ENCODE results near the gene C2orf72.
"Not testable (repeated sequence)": the region's sequence is repeated elsewhere in the genome, so short reads cannot be mapped to it uniquely, and the experiment has no call there.

C2orf72 gene

DNA sequence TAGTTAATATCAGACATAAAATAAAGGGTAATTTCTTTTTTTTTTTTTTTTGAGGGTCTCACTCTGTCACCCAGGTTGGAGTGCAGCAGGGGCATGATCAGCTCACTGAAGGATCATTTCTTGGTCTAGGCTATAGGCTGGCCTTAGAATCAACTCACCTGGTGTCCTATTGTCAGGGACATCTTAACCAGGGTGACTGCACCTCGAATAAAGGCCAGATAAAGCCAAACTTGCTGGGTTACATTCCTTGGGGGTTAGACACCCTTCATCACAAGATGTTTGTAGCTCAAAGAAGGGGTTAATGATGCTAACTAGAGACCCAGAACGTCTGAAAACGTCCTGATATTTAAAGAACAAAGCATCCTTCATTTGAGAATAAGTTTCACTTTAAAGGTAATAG is 23.5 kb upstream of the C2orf72 start:
- Histone ChIP-seq H3K27me3 (peaks cover 15% of the 10 kb centered on the region), H3K4me1 (ENCODE audit: control insufficient read depth in 1 of 2, insufficient read depth in 1 of 2, low read depth in 1 of 2, low read length in 1 of 2) (no peaks in the 10 kb centered on the region), H3K36me3 (no peaks in the 10 kb centered on the region), H3K27ac (no peak overlapping the region), H3K4me3 (ENCODE audit: low read depth in 1 of 2, low read length in 1 of 2) (no peak overlapping the region), H3K9me3 (no peaks in the 10 kb centered on the region)
- no peak for TF ChIP-seq CTCF (IDR thresholded peaks at IDR 0.05)

DNA sequence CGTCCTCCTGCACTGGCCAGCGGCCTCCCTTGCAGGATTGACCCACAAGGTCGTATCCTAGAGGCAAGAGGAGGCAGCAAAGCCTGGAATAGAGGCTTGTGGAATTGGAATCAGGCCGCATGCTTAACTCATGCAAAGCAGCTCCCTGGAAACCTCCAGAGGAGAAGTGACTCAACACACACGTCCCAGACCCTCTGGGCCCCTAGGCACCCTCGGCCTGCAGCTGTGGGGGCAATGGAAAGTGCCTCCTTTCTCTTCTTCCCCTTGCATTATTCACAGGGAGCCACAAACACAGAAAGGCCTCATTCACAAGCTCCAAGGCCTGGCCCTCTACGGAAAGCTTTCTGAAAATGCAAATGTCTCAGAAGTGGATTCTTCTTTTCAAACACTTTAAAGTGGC is 21.8 kb upstream of the C2orf72 start:
- Histone ChIP-seq H3K27ac (no peak overlapping the region), H3K4me3 (ENCODE audit: low read depth in 1 of 2, low read length in 1 of 2) (no peak overlapping the region), H3K4me1 (ENCODE audit: control insufficient read depth in 1 of 2, insufficient read depth in 1 of 2, low read depth in 1 of 2, low read length in 1 of 2) (no peaks in the 10 kb centered on the region), H3K36me3 (no peaks in the 10 kb centered on the region), H3K27me3 (peaks cover 15% of the 10 kb centered on the region), H3K9me3 (no peaks in the 10 kb centered on the region)
- TF ChIP-seq CTCF (IDR thresholded peaks at IDR 0.05) = no peak

GRCh38 chr2:231015926-231016325 is 21.4 kb upstream of the C2orf72 start:
- Histone ChIP-seq H3K4me1 (ENCODE audit: control insufficient read depth in 1 of 2, insufficient read depth in 1 of 2, low read depth in 1 of 2, low read length in 1 of 2) (no peaks in the 10 kb centered on the region), H3K27me3 (peaks cover 15% of the 10 kb centered on the region), H3K4me3 (ENCODE audit: low read depth in 1 of 2, low read length in 1 of 2) (no peak overlapping the region), H3K27ac (no peak overlapping the region), H3K36me3 (no peaks in the 10 kb centered on the region), H3K9me3 (no peaks in the 10 kb centered on the region)
- TF ChIP-seq CTCF (IDR thresholded peaks at IDR 0.05) = no peak

DNA sequence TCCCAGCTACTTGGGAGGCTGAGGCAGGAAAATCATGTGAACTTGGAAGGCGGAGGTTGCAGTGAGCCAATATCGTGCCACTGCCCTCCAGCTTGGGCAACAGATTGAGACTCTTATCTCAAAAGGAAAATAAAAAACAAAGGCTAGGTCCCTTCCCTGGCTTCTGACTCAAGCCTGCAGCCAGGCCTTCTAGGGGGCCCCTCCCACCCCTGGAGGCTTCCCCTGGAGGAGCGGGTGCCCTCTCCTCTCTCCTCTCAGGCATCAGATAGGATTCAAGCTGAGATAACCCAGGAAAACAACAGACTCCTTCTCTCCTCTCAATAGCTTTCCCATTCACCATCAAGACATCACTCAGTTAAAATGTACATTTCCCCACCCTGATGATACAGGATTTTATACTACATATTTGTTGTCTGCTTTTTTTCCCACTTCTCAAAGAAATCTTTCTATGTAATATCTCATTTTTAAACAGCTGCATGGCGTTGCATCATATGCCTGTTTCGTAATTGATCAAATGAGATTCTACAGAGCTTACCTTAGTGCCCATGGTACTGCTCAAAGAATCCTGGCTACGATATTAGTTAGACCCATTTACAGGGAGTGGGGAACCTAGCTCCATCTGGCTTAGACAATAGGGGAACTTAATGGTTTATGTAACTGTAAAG is 20.6 kb upstream of the C2orf72 start:
- Histone ChIP-seq H3K27me3 (peaks cover 15% of the 10 kb centered on the region), H3K36me3 (no peaks in the 10 kb centered on the region), H3K4me3 (ENCODE audit: low read depth in 1 of 2, low read length in 1 of 2) (no peak overlapping the region), H3K9me3 (no peaks in the 10 kb centered on the region), H3K27ac (no peak overlapping the region), H3K4me1 (ENCODE audit: control insufficient read depth in 1 of 2, insufficient read depth in 1 of 2, low read depth in 1 of 2, low read length in 1 of 2) (no peaks in the 10 kb centered on the region)
- TF ChIP-seq CTCF (IDR thresholded peaks at IDR 0.05) = no peak

DNA sequence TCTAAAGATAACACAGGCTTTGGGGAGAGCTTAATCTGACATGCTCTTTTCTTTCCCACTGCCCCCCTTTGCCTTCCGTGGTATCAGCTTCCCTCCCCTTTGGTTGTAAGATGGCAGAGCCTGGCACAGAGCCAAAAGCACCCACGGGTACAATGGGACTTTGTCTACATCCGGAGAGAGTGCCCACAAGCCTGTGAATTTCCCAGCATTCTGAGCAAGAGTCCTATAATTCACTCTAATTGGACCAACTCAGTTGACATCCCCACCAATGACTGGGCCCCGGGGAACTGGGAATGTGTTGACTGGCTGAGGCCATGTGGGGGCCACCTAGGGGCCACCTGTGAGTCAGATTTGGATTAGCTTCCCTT is 20.1 kb upstream of the C2orf72 start:
- Histone ChIP-seq H3K9me3 (no peaks in the 10 kb centered on the region), H3K27me3 (peaks cover 15% of the 10 kb centered on the region)
- no peak for TF ChIP-seq CTCF (IDR thresholded peaks at IDR 0.05)

GRCh38 chr2:231018184-231018583 is 19.1 kb upstream of the C2orf72 start:
- H3K27me3 ChIP-seq = peaks cover 8% of the 10 kb centered on the region
- H3K4me1 ChIP-seq (ENCODE audit: control insufficient read depth in 1 of 2, insufficient read depth in 1 of 2, low read depth in 1 of 2, low read length in 1 of 2) = no peaks in the 10 kb centered on the region
- no peak overlapping the region for H3K27ac ChIP-seq
- TF ChIP-seq CTCF (IDR thresholded peaks at IDR 0.05) = no peak
- H3K9me3 ChIP-seq = no peaks in the 10 kb centered on the region
- H3K36me3 ChIP-seq = no peaks in the 10 kb centered on the region
- no peak overlapping the region for H3K4me3 ChIP-seq (ENCODE audit: low read depth in 1 of 2, low read length in 1 of 2)

More for the DNA sequence above, 20.1 kb upstream of the C2orf72 start:
- Histone ChIP-seq H3K4me1 (ENCODE audit: control insufficient read depth in 1 of 2, insufficient read depth in 1 of 2, low read depth in 1 of 2, low read length in 1 of 2) (no peaks in the 10 kb centered on the region), H3K36me3 (no peaks in the 10 kb centered on the region), H3K4me3 (ENCODE audit: low read depth in 1 of 2, low read length in 1 of 2) (no peak overlapping the region), H3K27ac (no peak overlapping the region)

- not testable (repeated sequence) for H3K4me3 ChIP-seq (ENCODE audit: low read depth in 1 of 2, low read length in 1 of 2); H3K27ac ChIP-seq; H3K9me3 ChIP-seq; H3K4me1 ChIP-seq (ENCODE audit: control insufficient read depth in 1 of 2, insufficient read depth in 1 of 2, low read depth in 1 of 2, low read length in 1 of 2); H3K36me3 ChIP-seq
- H3K27me3 ChIP-seq = peaks cover 17% of the 10 kb centered on the region
These were observed 12.3 kb upstream of the C2orf72 start for GRCh38 chr2:231025059-231025458.
